ENCODE measurements around the gene SPATA24. TPM values are rescaled to one million over a fixed set of nuclear protein-coding genes. Genes with fewer than 3 reads are reported as not detected.
"Not testable (repeated sequence)": the region's sequence is repeated elsewhere in the genome, so short reads cannot be mapped to it uniquely, and the experiment has no call there.

Gene SPATA24
- total RNA-seq, 1 donor from 2014 or later: 10.3 TPM

GRCh38 chr5:139354186-139354585 is 49.7 kb downstream of the SPATA24 start:
- DNase-seq (ENCODE audit: low read depth in 2 of 2): no peak

GRCh38 chr5:139347863-139348262 is 56.0 kb downstream of the SPATA24 start:
- DNase-seq (ENCODE audit: low read depth in 2 of 2): not testable (repeated sequence)

Other genes with a start within 250 kb of the SPATA24 start
- 40.8 and 55.4 TPM in 2 replicates for gene SIL1, start 205.7 kb downstream of the SPATA24 start, total RNA-seq
- 141 and 163 TPM in 2 replicates for gene MATR3, start 110.3 kb downstream of the SPATA24 start, total RNA-seq
- gene PAIP2, start 62.2 kb downstream of the SPATA24 start, total RNA-seq: 66.0 and 87.1 TPM in 2 replicates
- not detected in 2 replicates for gene SLC23A1, start 20.8 kb downstream of the SPATA24 start, total RNA-seq
- gene MZB1, start 14.2 kb downstream of the SPATA24 start, total RNA-seq: under 0.01 and 0.22 TPM in 2 replicates
- 2.8 and 7.3 TPM in 2 replicates for gene PROB1, start 9.0 kb downstream of the SPATA24 start, total RNA-seq
- gene DNAJC18, start 35.4 kb upstream of the SPATA24 start, total RNA-seq: 6.3 and 6.5 TPM in 2 replicates
- gene ECSCR, start 58.7 kb upstream of the SPATA24 start, total RNA-seq: 392 and 472 TPM in 2 replicates
- under 0.01 TPM in 1 of 2 replicates, not detected in the other for gene SMIM33, start 66.9 kb upstream of the SPATA24 start, total RNA-seq
- 18.7 and 51.9 TPM in 2 replicates for gene STING1, start 78.7 kb upstream of the SPATA24 start, total RNA-seq
- gene UBE2D2, start 157.2 kb upstream of the SPATA24 start, total RNA-seq: 56.0 and 58.7 TPM in 2 replicates
- gene CXXC5, start 244.3 kb upstream of the SPATA24 start, total RNA-seq: 20.7 and 39.1 TPM in 2 replicates

Measured in lung microvascular endothelial cell (primary cell).